ENCODE results near the gene SRPK1.
"Not testable (repeated sequence)": the region's sequence is repeated elsewhere in the genome, so short reads cannot be mapped to it uniquely, and the experiment has no call there.

- not testable (repeated sequence) for TF ChIP-seq CTCF (conservative IDR thresholded peaks at IDR 0.05; ENCODE audit: low read depth, low read length); EZH2phosphoT487 (IDR thresholded peaks at IDR 0.05; ENCODE audit: borderline replicate concordance, low read length); EZH2 (IDR thresholded peaks at IDR 0.05; ENCODE audit: low read length, unreplicated experiment)
These were observed 19.1 kb upstream of the SRPK1 start for GRCh38 chr6:35940014-35940413.

Data from PC-3 (cell line).